Astrocyte (in vitro differentiated cells and primary cell): ENCODE data around the gene CPOX. TPM values are rescaled to one million over a fixed set of nuclear protein-coding genes. Genes with fewer than 3 reads are reported as not detected.

Experiments
- DNase-seq: peaks from one replicate; pipeline ENCODE4 v3.0.0-alpha.2; 2010; ENCODE audit warnings: low read depth
- FAIRE-seq: peaks from 2 replicates; lab custom pipeline; 2011; peaks lifted over from hg19 to GRCh38; lab: Jason Lieb, UNC
- H2AFZ ChIP-seq: 2 replicates; pipeline ENCODE4 v1.6.0; 2012; ENCODE audit warnings: low read depth, low read length, inconsistent platforms
- H3K27ac ChIP-seq: 2 replicates; pipeline ENCODE4 v1.5.1; 2011; ENCODE audit warnings: low read depth, low read length, inconsistent platforms
- H3K27me3 ChIP-seq: 2 replicates; pipeline ENCODE4 v1.6.0; 2011; ENCODE audit warnings: low read length, inconsistent platforms; ENCODE audit not compliant: insufficient read depth
- H3K36me3 ChIP-seq: 2 replicates; pipeline ENCODE4 v1.5.1; 2011; ENCODE audit warnings: low read length, inconsistent platforms; ENCODE audit not compliant: insufficient read depth
- H3K4me1 ChIP-seq: 2 replicates; pipeline ENCODE4 v1.5.1; 2011; ENCODE audit warnings: low read length, inconsistent platforms; ENCODE audit not compliant: insufficient read depth
- H3K4me2 ChIP-seq: 2 replicates; pipeline ENCODE4 v1.6.0; 2012; ENCODE audit warnings: low read length, inconsistent platforms
- H3K4me3 ChIP-seq: 2 replicates; pipeline ENCODE4 v1.5.1; 2011; ENCODE audit warnings: low read depth, mild to moderate bottlenecking, low read length, inconsistent platforms; ENCODE audit not compliant: insufficient read depth
- H3K79me2 ChIP-seq: 2 replicates; pipeline ENCODE4 v1.6.0; 2012; ENCODE audit warnings: mild to moderate bottlenecking, low read length, inconsistent platforms; ENCODE audit not compliant: insufficient read depth
- H3K9ac ChIP-seq: 2 replicates; pipeline ENCODE4 v1.6.0; 2012; ENCODE audit warnings: mild to moderate bottlenecking, low read length, inconsistent platforms
- H3K9me3 ChIP-seq: 2 replicates; pipeline ENCODE4 v1.5.1; 2012; ENCODE audit warnings: low read depth, mild to moderate bottlenecking, low read length, inconsistent platforms; ENCODE audit not compliant: insufficient read depth
- H4K20me1 ChIP-seq: 2 replicates; pipeline ENCODE4 v1.6.0; 2012; ENCODE audit warnings: low read length, inconsistent platforms; ENCODE audit not compliant: insufficient read depth
- H3K27ac Mint-ChIP-seq: one replicate; pipeline ENCODE4 v1.8.0; 2021; ENCODE audit warnings: mild to moderate bottlenecking, mixed read lengths; ENCODE audit not compliant: unreplicated experiment
- H3K27me3 Mint-ChIP-seq: one replicate; pipeline ENCODE4 v1.8.0; 2021; ENCODE audit warnings: low read depth, mixed read lengths; ENCODE audit not compliant: unreplicated experiment
- H3K36me3 Mint-ChIP-seq: one replicate; pipeline ENCODE4 v1.8.0; 2021; ENCODE audit warnings: low read depth, mixed read lengths; ENCODE audit not compliant: unreplicated experiment
- H3K4me1 Mint-ChIP-seq: one replicate; pipeline ENCODE4 v1.8.0; 2021; ENCODE audit warnings: low read depth, mixed read lengths; ENCODE audit not compliant: unreplicated experiment
- H3K4me3 Mint-ChIP-seq: one replicate; pipeline ENCODE4 v1.8.0; 2021; ENCODE audit warnings: mild to moderate bottlenecking, moderate library complexity, mixed read lengths; ENCODE audit not compliant: unreplicated experiment
- H3K9me3 Mint-ChIP-seq: one replicate; pipeline ENCODE4 v1.8.0; 2021; ENCODE audit warnings: mild to moderate bottlenecking, mixed read lengths; ENCODE audit not compliant: unreplicated experiment
- CTCF ChIP-seq: IDR thresholded peaks from 2 replicates; pipeline ENCODE4 v1.5.1; 2011; ENCODE audit warnings: low read depth, mild to moderate bottlenecking, inconsistent platforms, low read length, moderate library complexity; ENCODE audit not compliant: insufficient read depth
- EZH2 ChIP-seq: IDR thresholded peaks from 2 replicates; pipeline ENCODE4 v1.6.1; 2012; ENCODE audit warnings: mild to moderate bottlenecking, low read length, inconsistent platforms; ENCODE audit not compliant: insufficient read depth
- total RNA-seq: library from RNA; stranded (reverse); gene quantifications from 2 replicates; pipeline ENCODE4 v1.2.1, GENCODE V29; 2021

Gene CPOX
- total RNA-seq, 1 donor from 2014 or later: 23.7 TPM

GRCh38 chr3:98603580-98603979 is 10.2 kb upstream of the CPOX start:
- H2AFZ ChIP-seq: no peak overlapping the region
- no peak overlapping the region for H3K4me3 ChIP-seq
- H3K9ac ChIP-seq: no peak overlapping the region
- Mint-ChIP-seq H3K36me3 (no peaks in the 10 kb centered on the region), H3K4me1 (peaks cover 3% of the 10 kb centered on the region), H3K9me3 (no peaks in the 10 kb centered on the region), H3K27ac (no peak overlapping the region), H3K4me3 (no peak overlapping the region), H3K27me3 (no peaks in the 10 kb centered on the region)
- no peaks in the 10 kb centered on the region for H4K20me1 ChIP-seq
- no peak overlapping the region for H3K27ac ChIP-seq
- no peaks in the 10 kb centered on the region for H3K36me3 ChIP-seq
- H3K27me3 ChIP-seq: no peaks in the 10 kb centered on the region
- no peaks in the 10 kb centered on the region for H3K9me3 ChIP-seq
- H3K79me2 ChIP-seq: no peaks in the 10 kb centered on the region
- DNase-seq (no peak), FAIRE-seq (no peak)
- H3K4me2 ChIP-seq: no peak overlapping the region
- no peaks in the 10 kb centered on the region for H3K4me1 ChIP-seq
- no peak for TF ChIP-seq EZH2
- no peak for TF ChIP-seq CTCF

- no peak overlapping the region for H3K27ac ChIP-seq
- TF ChIP-seq EZH2 (no peak), CTCF (peak; percentile 82)
- DNase-seq: peak; percentile 45
- H3K9me3 ChIP-seq: no peaks in the 10 kb centered on the region
- H3K4me2 ChIP-seq: no peak overlapping the region
- no peaks in the 10 kb centered on the region for H3K36me3 ChIP-seq
- no peak overlapping the region for H3K4me3 ChIP-seq
- peak; percentile 83 for FAIRE-seq
- H3K27me3 ChIP-seq: no peaks in the 10 kb centered on the region
- peaks cover 3% of the 10 kb centered on the region for H3K4me1 Mint-ChIP-seq
- H3K4me3 Mint-ChIP-seq: no peak overlapping the region
- no peak overlapping the region for H3K9ac ChIP-seq
- H3K4me1 ChIP-seq: no peaks in the 10 kb centered on the region
- H3K36me3 Mint-ChIP-seq: no peaks in the 10 kb centered on the region
- H3K79me2 ChIP-seq: no peaks in the 10 kb centered on the region
- H4K20me1 ChIP-seq: no peaks in the 10 kb centered on the region
- no peaks in the 10 kb centered on the region for H3K9me3 Mint-ChIP-seq
- H2AFZ ChIP-seq: no peak overlapping the region
- no peaks in the 10 kb centered on the region for H3K27me3 Mint-ChIP-seq
- no peak overlapping the region for H3K27ac Mint-ChIP-seq
Measured at GRCh38 chr3:98602078-98602678, 8.8 kb upstream of the CPOX start.

- no peaks in the 10 kb centered on the region for H3K36me3 Mint-ChIP-seq
- H3K36me3 ChIP-seq: no peaks in the 10 kb centered on the region
- no peak overlapping the region for H3K9ac ChIP-seq
- no peak overlapping the region for H3K4me3 Mint-ChIP-seq
- no peak overlapping the region for H3K4me3 ChIP-seq
- peaks cover 3% of the 10 kb centered on the region for H3K4me1 Mint-ChIP-seq
- no peaks in the 10 kb centered on the region for H3K9me3 ChIP-seq
- H3K27ac Mint-ChIP-seq: no peak overlapping the region
- H2AFZ ChIP-seq: no peak overlapping the region
- FAIRE-seq: no peak
- H4K20me1 ChIP-seq: no peaks in the 10 kb centered on the region
- no peak overlapping the region for H3K4me2 ChIP-seq
- H3K4me1 ChIP-seq: no peaks in the 10 kb centered on the region
- no peak for TF ChIP-seq CTCF
- no peak for TF ChIP-seq EZH2
- no peaks in the 10 kb centered on the region for H3K79me2 ChIP-seq
- DNase-seq: no peak
- H3K27me3 Mint-ChIP-seq: no peaks in the 10 kb centered on the region
- H3K27ac ChIP-seq: no peak overlapping the region
- no peaks in the 10 kb centered on the region for H3K9me3 Mint-ChIP-seq
- H3K27me3 ChIP-seq: no peaks in the 10 kb centered on the region
Measured at GRCh38 chr3:98601180-98601579, 7.8 kb upstream of the CPOX start.
